ENCODE data around the gene MRPS30. TPM values are rescaled to one million over a fixed set of nuclear protein-coding genes. Genes with fewer than 3 reads are reported as not detected.

MRPS30 gene
- total and polyA plus RNA-seq, 2 of the 4 experiments (the other 2 are of a cell fraction), result 18.3 to 51.4 TPM

- WGBS, 2 experiments (ENCODE audit: extremely low coverage in 2 of 2, insufficient read length in 1 of 2), result no CpG with 5 or more reads among the region's 4 CpGs
- POLR2A ChIA-PET (ENCODE audit: unreplicated experiment), result no interaction called here
Observed at GRCh38 chr5:44845777-44846176, 37.0 kb downstream of the MRPS30 start.

More at GRCh38 chr5:44845777-44846176, 37.0 kb downstream of the MRPS30 start:
- Histone ChIP-seq H3K4me2 (ENCODE audit: low read depth, low read length) (no peak overlapping the region), H3K18ac (ENCODE audit: low read depth, low read length) (no peak overlapping the region), H3K4me3 (ENCODE audit: insufficient read depth, low read depth, low read length) (no peak overlapping the region), H3K23ac (ENCODE audit: low read depth, low read length) (no peak overlapping the region), H2AK9ac (replicated peaks; ENCODE audit: low read depth, low read length, poor library complexity) (no peak overlapping the region), H3K4ac (ENCODE audit: low read depth, low read length) (no peak overlapping the region), H4K91ac (ENCODE audit: insufficient read depth, low read depth, low read length) (no peak overlapping the region), H2BK120ac (ENCODE audit: low read depth, low read length) (no peak overlapping the region), H3K27me3 (ENCODE audit: control insufficient read depth, insufficient read depth, low read length) (no peaks in the 10 kb centered on the region), H2AFZ (replicated peaks; ENCODE audit: low read length, poor library complexity) (no peak overlapping the region), H3K36me3 (ENCODE audit: control insufficient read depth, insufficient read depth, low read length) (no peaks in the 10 kb centered on the region), H3K9me3 (ENCODE audit: control insufficient read depth, insufficient read depth, low read length) (no peaks in the 10 kb centered on the region), H3K27ac (ENCODE audit: insufficient read depth, low read length) (no peak overlapping the region), H3K14ac (replicated peaks; ENCODE audit: low read depth, low read length) (no peak overlapping the region), H4K8ac (ENCODE audit: low read depth in 2 of 2, low read length in 2 of 2) (no peak overlapping the region), H2BK15ac (ENCODE audit: low read depth, low read length) (no peak overlapping the region), H3K9me1 (ENCODE audit: insufficient read depth, low read length) (no peaks in the 10 kb centered on the region), H2BK20ac (ENCODE audit: low read depth, low read length) (no peak overlapping the region), H3K9ac (ENCODE audit: low read depth, low read length) (no peak overlapping the region), H4K5ac (ENCODE audit: low read depth, low read length) (no peak overlapping the region), H2AK5ac (ENCODE audit: low read depth, low read length) (no peak overlapping the region), H4K20me1 (ENCODE audit: insufficient read depth, low read length) (no peaks in the 10 kb centered on the region), H3K4me1 (ENCODE audit: control insufficient read depth, insufficient read depth, low read length) (no peaks in the 10 kb centered on the region), H3K79me1 (ENCODE audit: low read depth in 1 of 2, low read length in 2 of 2) (no peaks in the 10 kb centered on the region), H2BK5ac (ENCODE audit: low read depth, low read length, poor library complexity, severe bottlenecking) (no peak overlapping the region), H3K56ac (ENCODE audit: extremely low read depth, insufficient read depth, low read length) (no peak overlapping the region)
- dilution Hi-C loops (cut with HindIII; ENCODE audit: low sequenced_read_pairs, unreplicated experiment), result no loop called here
- no TSS peak for BruUV-seq (replicated peaks)
- DNase-seq (no peak), ATAC-seq (ENCODE audit: low read depth) (no peak)
- CTCF ChIA-PET, result no interaction called here
- in situ Hi-C loops (cut with MboI; ENCODE audit: low sequenced_read_pairs), result no loop called here
- TF ChIP-seq USF2 (IDR thresholded peaks at IDR 0.05; ENCODE audit: low read depth, low read length) (no peak), CEBPB (IDR thresholded peaks at IDR 0.05; ENCODE audit: low read depth, low read length) (no peak), CHD1 (IDR thresholded peaks at IDR 0.05; ENCODE audit: low read depth, low read length) (no peak), SMC3 (IDR thresholded peaks at IDR 0.05; ENCODE audit: low read depth, low read length) (no peak), FOS (IDR thresholded peaks at IDR 0.05; ENCODE audit: low read depth, low read length) (no peak), RAD21 (IDR thresholded peaks at IDR 0.05; ENCODE audit: low read length) (no peak)
- intact Hi-C loops (cut with micrococcal nuclease), result no loop called here

Measured in IMR-90 (cell line).